ENCODE results near the gene TBXA2R. TPM values are rescaled to one million over a fixed set of nuclear protein-coding genes. Genes with fewer than 3 reads are reported as not detected.
A peak's percentile ranks its signal among the peaks of the same experiment; 100 is the strongest.
"Not testable (repeated sequence)": the region's sequence is repeated elsewhere in the genome, so short reads cannot be mapped to it uniquely, and the experiment has no call there.

TBXA2R gene
- total RNA-seq, 1 donor from 2014 or later = 4.7 TPM

DNA sequence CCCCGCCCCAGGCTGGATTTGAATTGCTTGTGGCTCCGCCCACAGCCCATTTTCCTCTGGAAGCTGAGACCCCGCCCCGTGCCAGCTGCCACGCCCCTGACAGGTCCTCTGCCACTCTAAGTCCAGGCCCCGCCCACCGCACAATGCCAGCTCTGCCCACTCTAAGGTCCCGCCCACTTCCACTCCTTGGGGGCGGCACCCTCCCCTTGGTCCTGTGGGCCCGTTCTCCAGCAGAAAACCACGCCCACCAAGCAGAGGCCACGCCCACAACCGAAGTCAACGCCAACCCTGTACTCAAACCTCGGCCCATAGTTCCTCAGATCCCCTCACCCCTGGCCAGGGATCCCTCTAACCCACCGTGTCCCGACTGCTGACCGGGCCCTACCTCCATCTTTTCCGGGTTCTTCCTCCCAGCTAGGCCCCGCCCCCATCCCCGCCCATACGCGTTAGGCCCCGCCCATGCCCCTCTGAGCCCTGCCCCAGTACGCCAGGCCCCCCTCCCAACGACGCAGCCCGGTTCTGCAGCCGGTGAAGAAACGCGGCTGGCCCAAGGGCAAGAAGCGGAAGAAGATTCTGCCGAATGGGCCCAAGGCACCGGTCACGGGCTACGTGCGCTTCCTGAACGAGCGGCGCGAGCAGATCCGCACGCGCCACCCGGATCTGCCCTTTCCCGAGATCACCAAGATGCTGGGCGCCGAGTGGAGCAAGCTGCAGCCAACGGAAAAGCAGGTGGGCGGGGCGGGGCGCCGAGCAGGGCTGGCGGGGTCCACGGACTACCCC is 32.6 kb downstream of the TBXA2R start:
- TF ChIP-seq, protein P1, sequence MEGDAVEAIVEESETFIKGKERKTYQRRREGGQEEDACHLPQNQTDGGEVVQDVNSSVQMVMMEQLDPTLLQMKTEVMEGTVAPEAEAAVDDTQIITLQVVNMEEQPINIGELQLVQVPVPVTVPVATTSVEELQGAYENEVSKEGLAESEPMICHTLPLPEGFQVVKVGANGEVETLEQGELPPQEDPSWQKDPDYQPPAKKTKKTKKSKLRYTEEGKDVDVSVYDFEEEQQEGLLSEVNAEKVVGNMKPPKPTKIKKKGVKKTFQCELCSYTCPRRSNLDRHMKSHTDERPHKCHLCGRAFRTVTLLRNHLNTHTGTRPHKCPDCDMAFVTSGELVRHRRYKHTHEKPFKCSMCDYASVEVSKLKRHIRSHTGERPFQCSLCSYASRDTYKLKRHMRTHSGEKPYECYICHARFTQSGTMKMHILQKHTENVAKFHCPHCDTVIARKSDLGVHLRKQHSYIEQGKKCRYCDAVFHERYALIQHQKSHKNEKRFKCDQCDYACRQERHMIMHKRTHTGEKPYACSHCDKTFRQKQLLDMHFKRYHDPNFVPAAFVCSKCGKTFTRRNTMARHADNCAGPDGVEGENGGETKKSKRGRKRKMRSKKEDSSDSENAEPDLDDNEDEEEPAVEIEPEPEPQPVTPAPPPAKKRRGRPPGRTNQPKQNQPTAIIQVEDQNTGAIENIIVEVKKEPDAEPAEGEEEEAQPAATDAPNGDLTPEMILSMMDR (IDR thresholded peaks at IDR 0.05) = no peak
- no peaks in the 10 kb centered on the region for H3K36me3 ChIP-seq
- DNase-seq (peak; percentile 98), ATAC-seq (peak; percentile 77)
- peaks cover 16% of the 10 kb centered on the region for H3K4me1 ChIP-seq
- H3K27me3 ChIP-seq = no peaks in the 10 kb centered on the region
- peak overlapping the region; percentile 79 for H3K4me3 ChIP-seq
- H3K9me3 ChIP-seq = no peaks in the 10 kb centered on the region
- intact Hi-C loops (cut with DNase I) = no loop called here
- no peak overlapping the region for H3K27ac ChIP-seq

GRCh38 chr19:3573162-3573857 is 33.4 kb downstream of the TBXA2R start:
- ATAC-seq (peak; percentile 1), DNase-seq (peak; percentile 79)
- Histone ChIP-seq H3K9me3 (no peaks in the 10 kb centered on the region), H3K4me3 (peak overlapping the region; percentile 79), H3K27ac (peak overlapping the region; percentile 74), H3K4me1 (peaks cover 16% of the 10 kb centered on the region), H3K27me3 (no peaks in the 10 kb centered on the region), H3K36me3 (no peaks in the 10 kb centered on the region)
- TF ChIP-seq, protein P1 (IDR thresholded peaks at IDR 0.05) = no peak
- intact Hi-C loops (cut with DNase I) = no loop called here

DNA sequence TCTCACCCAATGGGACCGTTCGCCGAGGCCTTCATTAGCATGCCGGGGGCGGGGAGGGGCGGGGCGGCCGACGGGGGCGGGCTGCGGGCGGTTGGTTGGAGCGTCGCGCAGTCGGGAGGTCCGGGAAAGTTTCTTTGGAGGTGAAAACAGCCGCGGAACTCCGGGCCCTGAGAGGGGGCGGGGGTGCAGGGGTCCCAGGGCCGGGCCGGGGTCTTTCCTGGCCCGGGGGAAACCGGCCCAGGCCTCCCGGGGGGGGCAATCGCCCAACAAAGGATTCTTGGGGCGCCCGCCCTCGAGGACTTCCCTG is 33.9 kb downstream of the TBXA2R start, which contains the start of gene HMG20B:
TSS of gene HMG20B (plus strand) at position 90 of the 307 bp plus-strand sequence. CDS start 366 bp downstream, outside the sequence.
- Histone ChIP-seq H3K36me3 (no peaks in the 10 kb centered on the region), H3K4me1 (peaks cover 16% of the 10 kb centered on the region), H3K27me3 (no peaks in the 10 kb centered on the region), H3K9me3 (no peaks in the 10 kb centered on the region), H3K4me3 (peak within 1 kb of the TSS; percentile 79), H3K27ac (peak within 1 kb of the TSS; percentile 74)
- ATAC-seq (no peak), DNase-seq (no peak)
- TF ChIP-seq, protein P1 (IDR thresholded peaks at IDR 0.05) = no peak
- intact Hi-C loops (cut with DNase I) = no loop called here

GRCh38 chr19:3572132-3572854 is 34.4 kb downstream of the TBXA2R start:
- TF ChIP-seq, protein P1 (IDR thresholded peaks at IDR 0.05) = no peak
- Histone ChIP-seq H3K9me3 (no peaks in the 10 kb centered on the region), H3K4me1 (peaks cover 16% of the 10 kb centered on the region), H3K36me3 (no peaks in the 10 kb centered on the region), H3K4me3 (peak overlapping the region; percentile 79), H3K27ac (peak overlapping the region; percentile 45), H3K27me3 (no peaks in the 10 kb centered on the region)
- DNase-seq = peak; percentile 100
- intact Hi-C loops (cut with DNase I) = no loop called here
- ATAC-seq = peak; percentile 95

GRCh38 chr19:3570606-3571011 is 36.1 kb downstream of the TBXA2R start:
- Histone ChIP-seq H3K27ac (no peak overlapping the region), H3K36me3 (no peaks in the 10 kb centered on the region), H3K27me3 (no peaks in the 10 kb centered on the region), H3K4me1 (peaks cover 10% of the 10 kb centered on the region), H3K9me3 (no peaks in the 10 kb centered on the region), H3K4me3 (no peak overlapping the region)
- no peak for ATAC-seq
- TF ChIP-seq, protein P1 (IDR thresholded peaks at IDR 0.05) = no peak
- no peak for DNase-seq
- intact Hi-C loops (cut with DNase I) = no loop called here

DNA sequence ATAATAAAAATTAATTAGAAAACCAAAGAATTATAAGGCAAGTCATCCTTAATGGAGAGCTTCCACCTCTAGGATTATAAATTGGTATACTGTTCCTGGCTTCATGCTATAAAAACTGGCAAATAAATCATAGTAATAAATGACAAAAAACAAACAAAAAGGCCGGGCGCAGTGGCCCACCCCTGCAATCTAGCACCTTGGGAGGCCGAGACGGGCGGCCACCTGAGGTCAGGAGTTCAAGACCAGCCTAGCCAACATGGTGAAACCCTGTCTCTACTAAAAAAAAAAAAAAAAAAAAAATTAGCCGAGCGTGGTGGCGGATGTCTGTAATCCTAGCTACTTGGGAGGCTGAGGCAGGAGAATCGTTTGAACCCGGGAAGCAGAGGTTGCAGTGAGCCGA is 36.6 kb downstream of the TBXA2R start:
- intact Hi-C loops (cut with DNase I); ATAC-seq; H3K27me3 ChIP-seq; H3K9me3 ChIP-seq; H3K4me3 ChIP-seq; H3K27ac ChIP-seq; H3K4me1 ChIP-seq; H3K36me3 ChIP-seq; DNase-seq: not testable (repeated sequence)

All from upper lobe of right lung (tissue), 1 donor.